ENCODE data around the gene RHCG. TPM values are rescaled to one million over a fixed set of nuclear protein-coding genes. Genes with fewer than 3 reads are reported as not detected.
A peak's percentile ranks its signal among the peaks of the same experiment; 100 is the strongest.

The RHCG gene
- polyA plus RNA-seq (2013, experiment 1 of 2) = not detected
- polyA plus RNA-seq (2013, experiment 2 of 2) = not detected

DNA sequence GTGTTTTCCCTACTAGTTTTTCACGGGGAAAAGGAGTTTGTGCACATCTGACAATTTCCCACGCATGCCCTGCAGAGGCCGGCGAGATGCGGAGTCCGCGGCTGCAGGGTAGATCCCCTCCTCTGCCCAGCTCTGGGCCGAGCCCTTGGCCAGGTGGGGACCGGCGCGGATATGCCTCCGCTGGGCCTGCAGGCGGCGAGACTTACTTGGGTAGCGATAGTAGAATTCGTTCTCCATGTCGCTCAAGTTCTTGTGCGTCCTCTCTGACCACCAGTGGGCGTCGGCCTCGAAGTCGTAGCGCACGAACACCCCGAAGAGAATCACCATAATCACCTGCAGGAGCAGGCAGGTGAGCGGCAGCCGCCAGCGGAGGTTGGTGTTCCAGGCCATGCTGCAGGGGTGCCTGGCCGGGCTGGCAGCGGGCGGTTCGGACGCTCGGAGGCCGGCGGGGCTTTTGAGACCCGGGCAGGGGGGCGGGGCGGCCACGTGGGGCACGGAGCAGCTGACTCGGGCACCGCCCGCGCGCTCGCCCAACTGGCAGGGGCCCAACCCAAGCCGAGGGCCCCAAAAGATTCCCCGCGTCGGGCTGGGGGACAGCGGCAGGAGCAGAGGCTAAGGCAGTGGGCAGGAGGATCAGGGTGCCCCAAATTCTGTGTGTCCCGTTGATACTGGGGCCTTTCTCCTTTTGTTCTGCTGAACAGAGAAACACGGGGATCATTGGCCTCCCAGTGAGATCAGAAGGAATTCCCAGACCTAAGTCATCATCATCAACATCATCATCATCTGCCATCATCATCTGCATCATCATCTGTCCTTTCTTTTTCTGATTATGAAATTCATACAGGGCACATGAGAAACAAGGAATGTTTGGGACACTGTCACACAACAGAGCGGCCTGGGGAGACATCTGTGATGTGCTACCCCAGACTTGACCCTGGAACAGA lies at the start of gene RHCG:
RHCG (minus strand) TSS at position 429 of the 944 bp plus-strand sequence; CDS start at position 390, 39 bp downstream.
- no peak within 1 kb of the TSS for H3K18ac ChIP-seq (ENCODE audit: low read length)
- peak within 1 kb of the TSS; percentile 94 for H3K4me2 ChIP-seq (ENCODE audit: insufficient read depth, low read length, poor library complexity, severe bottlenecking)
- H2AK5ac ChIP-seq (ENCODE audit: low read depth, low read length) = peak within 1 kb of the TSS; percentile 25
- H2BK120ac ChIP-seq (ENCODE audit: low read depth, low read length) = no peak within 1 kb of the TSS
- H3K4me1 ChIP-seq (ENCODE audit: control insufficient read depth in 2 of 2, insufficient read depth in 1 of 2, low read depth in 1 of 2, low read length in 2 of 2) = no peaks in the 10 kb centered on the region
- H3K36me3 ChIP-seq (replicated peaks in 1 of 2; ENCODE audit: control insufficient read depth in 2 of 2, insufficient read depth in 2 of 2, low read length in 2 of 2) = no peaks in the 10 kb centered on the region
- peaks cover 0 to 2% of the 10 kb centered on the region in 2 donors for H3K9me3 ChIP-seq (replicated peaks in 1 of 2; ENCODE audit: control insufficient read depth in 2 of 2, insufficient read depth in 1 of 2, low read depth in 1 of 2, low read length in 2 of 2)
- H3K14ac ChIP-seq (ENCODE audit: low read length) = peak within 1 kb of the TSS; percentile 43
- H4K91ac ChIP-seq (ENCODE audit: low read depth, low read length, poor library complexity) = no peak within 1 kb of the TSS
- H3K79me1 ChIP-seq (ENCODE audit: low read depth, low read length) = no peaks in the 10 kb centered on the region
- H3K9ac ChIP-seq (ENCODE audit: low read depth, low read length, poor library complexity) = peak within 1 kb of the TSS; percentile 68
- peak within 1 kb of the TSS in 1 of 2 donors; percentile 78 for H3K4me3 ChIP-seq (ENCODE audit: low read length in 2 of 2)
- no CpG with 5 or more reads among the region's 55 CpGs for WGBS, 2 donors (ENCODE audit: extremely low coverage in 2 of 2, insufficient read length in 2 of 2, insufficient replicate concordance in 1 of 2)
- no peak within 1 kb of the TSS for H3K4ac ChIP-seq (ENCODE audit: low read length)
- peak; percentile 29 for DNase-seq (ENCODE audit: low spot score)
- peak within 1 kb of the TSS; percentile 77 for H2BK12ac ChIP-seq (ENCODE audit: low read length)
- peak within 1 kb of the TSS; percentile 32 for H2BK5ac ChIP-seq (ENCODE audit: low read length)
- peaks cover 8 to 70% (median 27%) of the 10 kb centered on the region in 3 experiments for H3K27me3 ChIP-seq (ENCODE audit: control insufficient read depth in 3 of 3, insufficient read depth in 3 of 3, low read depth in 1 of 3, low read length in 3 of 3)
- peak within 1 kb of the TSS; percentile 75 for H3K23ac ChIP-seq (ENCODE audit: low read depth, low read length, poor library complexity)
- H3K27ac ChIP-seq (replicated peaks; ENCODE audit: low read length) = no peak within 1 kb of the TSS
- no peak within 1 kb of the TSS for H2BK15ac ChIP-seq (ENCODE audit: low read length)
- H4K8ac ChIP-seq (ENCODE audit: low read depth, low read length) = no peak within 1 kb of the TSS
- peak within 1 kb of the TSS; percentile 90 for H2AFZ ChIP-seq (ENCODE audit: low read length)

DNA sequence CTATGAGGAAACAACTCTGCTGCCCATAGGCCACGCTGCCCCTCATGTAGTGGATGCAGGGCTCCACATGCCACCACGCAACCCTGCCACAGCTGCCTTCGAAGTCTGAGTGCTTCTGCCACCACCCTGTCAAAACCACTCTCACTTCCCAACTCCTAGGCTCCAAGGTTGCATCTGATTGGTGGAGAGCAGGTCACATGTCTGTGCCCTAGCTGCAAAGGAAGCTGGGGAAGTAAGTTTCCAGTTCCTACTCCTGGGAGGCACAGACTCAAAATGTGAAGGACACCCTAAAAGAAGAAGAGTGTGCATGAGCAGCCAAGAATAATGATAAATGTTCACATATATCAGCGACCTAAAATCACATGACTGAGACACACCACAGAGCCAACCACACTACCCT lies 47.0 kb upstream of the RHCG start:
- no peak overlapping the region for H2BK5ac ChIP-seq (ENCODE audit: low read length)
- DNase-seq (ENCODE audit: low spot score) = no peak
- no peak overlapping the region for H3K14ac ChIP-seq (ENCODE audit: low read length)
- no peak overlapping the region for H3K4me2 ChIP-seq (ENCODE audit: insufficient read depth, low read length, poor library complexity, severe bottlenecking)
- H3K4me3 ChIP-seq (ENCODE audit: low read length in 2 of 2) = no peak overlapping the region
- H3K23ac ChIP-seq (ENCODE audit: low read depth, low read length, poor library complexity) = peak overlapping the region; percentile 5
- no peak overlapping the region for H2AK5ac ChIP-seq (ENCODE audit: low read depth, low read length)
- no peak overlapping the region for H4K8ac ChIP-seq (ENCODE audit: low read depth, low read length)
- H3K4me1 ChIP-seq (ENCODE audit: control insufficient read depth in 2 of 2, insufficient read depth in 1 of 2, low read depth in 1 of 2, low read length in 2 of 2) = peaks cover 0 to 2% of the 10 kb centered on the region in 2 donors
- no peak overlapping the region for H3K4ac ChIP-seq (ENCODE audit: low read length)
- WGBS, 2 donors (ENCODE audit: extremely low coverage in 2 of 2, insufficient read length in 2 of 2, insufficient replicate concordance in 1 of 2) = no CpG with 5 or more reads among the region's 4 CpGs
- H3K9me3 ChIP-seq (replicated peaks in 1 of 2; ENCODE audit: control insufficient read depth in 2 of 2, insufficient read depth in 1 of 2, low read depth in 1 of 2, low read length in 2 of 2) = peaks cover 0 to 1% of the 10 kb centered on the region in 2 donors
- no peak overlapping the region for H3K9ac ChIP-seq (ENCODE audit: low read depth, low read length, poor library complexity)
- no peak overlapping the region for H2BK120ac ChIP-seq (ENCODE audit: low read depth, low read length)
- no peaks in the 10 kb centered on the region for H3K79me1 ChIP-seq (ENCODE audit: low read depth, low read length)
- H2BK15ac ChIP-seq (ENCODE audit: low read length) = no peak overlapping the region
- no peak overlapping the region for H4K91ac ChIP-seq (ENCODE audit: low read depth, low read length, poor library complexity)
- no peaks in the 10 kb centered on the region for H3K36me3 ChIP-seq (replicated peaks in 1 of 2; ENCODE audit: control insufficient read depth in 2 of 2, insufficient read depth in 2 of 2, low read length in 2 of 2)
- no peak overlapping the region for H2AFZ ChIP-seq (ENCODE audit: low read length)
- H2BK12ac ChIP-seq (ENCODE audit: low read length) = no peak overlapping the region
- H3K18ac ChIP-seq (ENCODE audit: low read length) = no peak overlapping the region
- H3K27ac ChIP-seq (replicated peaks; ENCODE audit: low read length) = no peak overlapping the region
- H3K27me3 ChIP-seq (ENCODE audit: control insufficient read depth in 3 of 3, insufficient read depth in 3 of 3, low read depth in 1 of 3, low read length in 3 of 3) = peaks cover 0 to 8% (median 0%) of the 10 kb centered on the region in 3 experiments

DNA sequence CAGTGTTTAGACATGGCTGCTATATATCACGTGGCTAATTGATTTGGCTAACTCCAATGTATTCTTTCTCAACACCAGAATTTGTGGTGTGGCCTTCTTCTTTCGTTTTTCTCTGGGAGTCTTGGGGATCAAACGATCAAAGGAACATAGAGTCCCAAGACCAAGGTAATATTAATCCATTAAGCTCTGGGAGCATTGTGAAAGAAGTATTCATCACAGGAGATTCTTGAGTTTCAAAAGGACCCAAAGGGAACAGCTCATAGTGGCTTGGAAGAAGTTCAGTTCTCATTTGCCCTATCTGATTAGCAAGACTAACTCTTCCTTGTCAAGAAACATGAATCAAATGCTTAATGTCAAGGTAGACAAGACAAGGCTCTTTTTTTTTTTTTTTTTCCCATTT lies 46.0 kb upstream of the RHCG start:
- Histone ChIP-seq H3K27me3 (ENCODE audit: control insufficient read depth in 3 of 3, insufficient read depth in 3 of 3, low read depth in 1 of 3, low read length in 3 of 3) (peaks cover 0 to 8% (median 0%) of the 10 kb centered on the region in 3 experiments), H2AFZ (ENCODE audit: low read length) (no peak overlapping the region), H3K18ac (ENCODE audit: low read length) (no peak overlapping the region), H4K91ac (ENCODE audit: low read depth, low read length, poor library complexity) (no peak overlapping the region), H3K79me1 (ENCODE audit: low read depth, low read length) (no peaks in the 10 kb centered on the region), H2BK120ac (ENCODE audit: low read depth, low read length) (no peak overlapping the region), H3K9me3 (replicated peaks in 1 of 2; ENCODE audit: control insufficient read depth in 2 of 2, insufficient read depth in 1 of 2, low read depth in 1 of 2, low read length in 2 of 2) (peaks cover 1 to 4% of the 10 kb centered on the region in 2 donors), H3K4me3 (ENCODE audit: low read length in 2 of 2) (no peak overlapping the region), H3K36me3 (replicated peaks in 1 of 2; ENCODE audit: control insufficient read depth in 2 of 2, insufficient read depth in 2 of 2, low read length in 2 of 2) (no peaks in the 10 kb centered on the region), H4K8ac (ENCODE audit: low read depth, low read length) (no peak overlapping the region), H3K14ac (ENCODE audit: low read length) (no peak overlapping the region), H2BK15ac (ENCODE audit: low read length) (no peak overlapping the region), H2BK12ac (ENCODE audit: low read length) (no peak overlapping the region), H3K23ac (ENCODE audit: low read depth, low read length, poor library complexity) (no peak overlapping the region), H2AK5ac (ENCODE audit: low read depth, low read length) (no peak overlapping the region), H3K4ac (ENCODE audit: low read length) (no peak overlapping the region), H3K4me1 (ENCODE audit: control insufficient read depth in 2 of 2, insufficient read depth in 1 of 2, low read depth in 1 of 2, low read length in 2 of 2) (peaks cover 0 to 2% of the 10 kb centered on the region in 2 donors), H3K4me2 (ENCODE audit: insufficient read depth, low read length, poor library complexity, severe bottlenecking) (no peak overlapping the region), H3K9ac (ENCODE audit: low read depth, low read length, poor library complexity) (no peak overlapping the region), H2BK5ac (ENCODE audit: low read length) (no peak overlapping the region), H3K27ac (replicated peaks; ENCODE audit: low read length) (no peak overlapping the region)
- WGBS, 2 donors (ENCODE audit: extremely low coverage in 2 of 2, insufficient read length in 2 of 2, insufficient replicate concordance in 1 of 2) = no CpG with 5 or more reads among the region's 3 CpGs
- DNase-seq (ENCODE audit: low spot score) = no peak

DNA sequence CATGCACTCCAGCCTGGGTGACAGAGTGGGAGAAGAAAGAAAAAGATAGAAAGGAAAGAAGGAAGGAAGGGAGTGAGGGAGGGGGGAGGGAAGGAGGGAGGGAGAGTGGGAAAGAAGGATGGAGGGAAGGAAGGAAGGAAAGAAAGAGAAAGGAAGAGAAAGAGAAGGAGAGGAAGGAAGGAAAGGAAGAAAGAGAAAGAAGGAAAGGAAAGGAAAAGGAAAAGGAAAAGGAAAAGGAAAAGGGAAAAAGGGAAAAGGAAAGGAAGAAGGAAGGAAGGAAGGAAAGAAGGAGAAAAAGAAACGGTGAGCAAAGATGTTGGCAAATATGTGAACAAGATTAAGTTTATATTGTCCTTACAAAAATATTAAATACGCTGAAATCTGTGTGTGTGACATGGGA lies 42.6 kb upstream of the RHCG start:
- H3K9ac ChIP-seq (ENCODE audit: low read depth, low read length, poor library complexity) = no peak overlapping the region
- no peak overlapping the region for H2BK15ac ChIP-seq (ENCODE audit: low read length)
- H2BK5ac ChIP-seq (ENCODE audit: low read length) = no peak overlapping the region
- no peak overlapping the region for H2AK5ac ChIP-seq (ENCODE audit: low read depth, low read length)
- H3K4me1 ChIP-seq (ENCODE audit: control insufficient read depth in 2 of 2, insufficient read depth in 1 of 2, low read depth in 1 of 2, low read length in 2 of 2) = no peaks in the 10 kb centered on the region
- H3K23ac ChIP-seq (ENCODE audit: low read depth, low read length, poor library complexity) = no peak overlapping the region
- H3K27ac ChIP-seq (replicated peaks; ENCODE audit: low read length) = no peak overlapping the region
- H3K36me3 ChIP-seq (replicated peaks in 1 of 2; ENCODE audit: control insufficient read depth in 2 of 2, insufficient read depth in 2 of 2, low read length in 2 of 2) = no peaks in the 10 kb centered on the region
- no peaks in the 10 kb centered on the region for H3K79me1 ChIP-seq (ENCODE audit: low read depth, low read length)
- no peak overlapping the region for H3K4ac ChIP-seq (ENCODE audit: low read length)
- H3K14ac ChIP-seq (ENCODE audit: low read length) = no peak overlapping the region
- no peak overlapping the region for H3K4me2 ChIP-seq (ENCODE audit: insufficient read depth, low read length, poor library complexity, severe bottlenecking)
- H4K91ac ChIP-seq (ENCODE audit: low read depth, low read length, poor library complexity) = no peak overlapping the region
- no peak for DNase-seq (ENCODE audit: low spot score)
- H3K4me3 ChIP-seq (ENCODE audit: low read length in 2 of 2) = no peak overlapping the region
- H2BK120ac ChIP-seq (ENCODE audit: low read depth, low read length) = no peak overlapping the region
- peaks cover 1 to 4% of the 10 kb centered on the region in 2 donors for H3K9me3 ChIP-seq (replicated peaks in 1 of 2; ENCODE audit: control insufficient read depth in 2 of 2, insufficient read depth in 1 of 2, low read depth in 1 of 2, low read length in 2 of 2)
- no peaks in the 10 kb centered on the region for H3K27me3 ChIP-seq (ENCODE audit: control insufficient read depth in 3 of 3, insufficient read depth in 3 of 3, low read depth in 1 of 3, low read length in 3 of 3)
- H2AFZ ChIP-seq (ENCODE audit: low read length) = no peak overlapping the region
- no CpG with 5 or more reads among the region's 2 CpGs for WGBS, 2 donors (ENCODE audit: extremely low coverage in 2 of 2, insufficient read length in 2 of 2, insufficient replicate concordance in 1 of 2)
- no peak overlapping the region for H2BK12ac ChIP-seq (ENCODE audit: low read length)
- H3K18ac ChIP-seq (ENCODE audit: low read length) = no peak overlapping the region
- H4K8ac ChIP-seq (ENCODE audit: low read depth, low read length) = no peak overlapping the region
